ENCODE data around the gene SLC27A2.

Gene SLC27A2

DNA sequence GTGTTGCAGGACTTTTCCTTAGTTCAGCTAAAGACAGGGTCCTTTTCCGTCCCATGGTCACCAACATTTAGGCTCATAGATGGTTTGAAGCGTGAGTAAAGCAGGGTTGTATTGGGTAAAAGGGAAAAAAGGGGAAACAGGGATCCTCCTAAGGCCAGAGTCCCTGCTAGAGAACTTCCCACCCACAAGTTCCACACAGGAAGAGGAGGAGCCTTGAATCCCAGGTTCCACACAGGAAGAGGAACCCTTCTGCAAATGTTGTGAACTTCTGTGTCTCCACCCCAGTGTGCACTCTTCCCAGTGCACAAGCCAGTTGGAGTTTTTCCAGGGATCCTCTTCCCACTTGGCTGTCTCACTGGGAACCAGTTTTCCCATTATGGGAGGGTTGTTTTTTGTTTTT, 35.4 kb upstream of the SLC27A2 start:
- TF ChIP-seq, protein P1, sequence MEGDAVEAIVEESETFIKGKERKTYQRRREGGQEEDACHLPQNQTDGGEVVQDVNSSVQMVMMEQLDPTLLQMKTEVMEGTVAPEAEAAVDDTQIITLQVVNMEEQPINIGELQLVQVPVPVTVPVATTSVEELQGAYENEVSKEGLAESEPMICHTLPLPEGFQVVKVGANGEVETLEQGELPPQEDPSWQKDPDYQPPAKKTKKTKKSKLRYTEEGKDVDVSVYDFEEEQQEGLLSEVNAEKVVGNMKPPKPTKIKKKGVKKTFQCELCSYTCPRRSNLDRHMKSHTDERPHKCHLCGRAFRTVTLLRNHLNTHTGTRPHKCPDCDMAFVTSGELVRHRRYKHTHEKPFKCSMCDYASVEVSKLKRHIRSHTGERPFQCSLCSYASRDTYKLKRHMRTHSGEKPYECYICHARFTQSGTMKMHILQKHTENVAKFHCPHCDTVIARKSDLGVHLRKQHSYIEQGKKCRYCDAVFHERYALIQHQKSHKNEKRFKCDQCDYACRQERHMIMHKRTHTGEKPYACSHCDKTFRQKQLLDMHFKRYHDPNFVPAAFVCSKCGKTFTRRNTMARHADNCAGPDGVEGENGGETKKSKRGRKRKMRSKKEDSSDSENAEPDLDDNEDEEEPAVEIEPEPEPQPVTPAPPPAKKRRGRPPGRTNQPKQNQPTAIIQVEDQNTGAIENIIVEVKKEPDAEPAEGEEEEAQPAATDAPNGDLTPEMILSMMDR (IDR thresholded peaks at IDR 0.05; ENCODE audit: low read depth, low read length): no peak
- TF ChIP-seq, protein P2, sequence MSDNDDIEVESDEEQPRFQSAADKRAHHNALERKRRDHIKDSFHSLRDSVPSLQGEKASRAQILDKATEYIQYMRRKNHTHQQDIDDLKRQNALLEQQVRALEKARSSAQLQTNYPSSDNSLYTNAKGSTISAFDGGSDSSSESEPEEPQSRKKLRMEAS (IDR thresholded peaks at IDR 0.05; ENCODE audit: low read depth, low read length): no peak
- no peak for TF ChIP-seq POLR2A (IDR thresholded peaks at IDR 0.05; ENCODE audit: extremely low read depth, insufficient read length)
- no peak overlapping the region for H3K4me3 ChIP-seq (ENCODE audit: low read depth, low read length)
- peak; percentile 49 for DNase-seq (ENCODE audit: low read depth)

DNA sequence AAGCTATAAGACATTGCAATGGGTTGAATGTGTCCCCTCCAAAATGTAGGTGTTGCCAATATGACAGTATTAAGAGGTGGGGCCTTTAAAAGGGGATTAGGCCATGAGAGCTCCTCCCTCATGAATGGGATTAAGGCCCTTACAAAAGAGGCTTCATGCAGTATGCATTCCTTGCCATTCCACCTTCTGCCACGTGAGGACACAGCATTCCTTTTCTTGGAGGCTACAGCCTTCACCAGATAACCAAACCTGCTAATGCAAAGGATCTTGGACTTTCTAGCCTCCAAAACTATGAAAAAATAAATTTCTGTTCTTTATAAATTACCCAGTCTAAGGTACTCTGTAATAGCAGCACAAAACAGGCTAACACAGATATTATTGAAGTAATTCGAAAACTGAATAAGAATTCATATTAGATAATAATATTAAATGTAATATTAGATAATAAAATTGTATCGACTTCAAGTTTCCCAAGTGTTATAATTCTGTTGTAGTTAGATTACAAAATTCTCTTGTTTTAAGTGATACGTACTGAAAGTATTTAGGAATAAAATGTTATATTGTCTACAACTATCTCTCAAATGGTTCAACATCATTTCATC, 33.5 kb upstream of the SLC27A2 start:
- DNase-seq (ENCODE audit: low read depth): peak; percentile 50
- no peak overlapping the region for H3K4me3 ChIP-seq (ENCODE audit: low read depth, low read length)
- TF ChIP-seq, protein P2 (IDR thresholded peaks at IDR 0.05; ENCODE audit: low read depth, low read length): no peak
- TF ChIP-seq POLR2A (IDR thresholded peaks at IDR 0.05; ENCODE audit: extremely low read depth, insufficient read length) (no peak), MYC (IDR thresholded peaks at IDR 0.05; ENCODE audit: low read depth, low read length) (no peak)
- TF ChIP-seq, protein P1 (IDR thresholded peaks at IDR 0.05; ENCODE audit: low read depth, low read length): no peak

DNA sequence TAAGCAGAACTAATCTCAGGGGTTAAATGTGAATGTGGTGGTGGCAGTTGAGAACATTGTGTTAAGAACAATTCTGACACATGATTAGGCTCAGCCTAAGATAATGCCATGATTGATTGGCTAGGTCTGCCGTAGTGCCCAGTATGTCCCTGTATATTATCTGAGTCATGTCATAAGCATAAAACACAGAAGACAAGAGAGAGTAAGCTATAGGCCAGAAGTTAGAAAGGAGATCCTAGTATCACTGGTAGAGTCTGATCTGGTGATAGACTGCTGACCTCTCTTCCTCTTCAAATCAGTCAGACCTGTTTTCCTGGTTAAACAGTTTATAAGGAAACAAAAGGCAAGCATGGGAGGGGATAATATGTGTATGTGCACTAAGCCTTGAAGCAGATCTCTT, 32.9 kb upstream of the SLC27A2 start:
- no peak overlapping the region for H3K4me3 ChIP-seq (ENCODE audit: low read depth, low read length)
- DNase-seq (ENCODE audit: low read depth): no peak
- no peak for TF ChIP-seq MYC (IDR thresholded peaks at IDR 0.05; ENCODE audit: low read depth, low read length)
- TF ChIP-seq, protein P1 (IDR thresholded peaks at IDR 0.05; ENCODE audit: low read depth, low read length): no peak
- TF ChIP-seq, protein P2 (IDR thresholded peaks at IDR 0.05; ENCODE audit: low read depth, low read length): no peak
- TF ChIP-seq POLR2A (IDR thresholded peaks at IDR 0.05; ENCODE audit: extremely low read depth, insufficient read length): no peak

DNA sequence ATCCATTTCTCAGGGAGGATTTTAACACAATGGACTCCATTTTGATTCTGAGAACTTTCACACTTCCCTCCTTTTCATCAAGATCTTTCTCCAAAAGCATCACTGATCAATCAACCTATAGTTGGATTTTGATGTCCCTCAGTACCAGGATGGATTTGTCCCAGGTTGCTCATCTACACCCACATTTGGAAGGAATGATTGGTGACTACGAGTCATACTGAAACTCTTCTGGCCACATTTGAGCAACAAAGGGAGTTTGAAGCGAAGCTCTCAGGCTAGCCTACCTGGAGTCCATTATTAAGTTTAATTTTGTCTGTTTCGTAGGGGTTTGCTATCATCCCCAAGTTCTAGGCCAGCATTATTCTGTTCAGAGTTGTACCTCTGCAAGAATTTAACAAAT, 31.6 kb upstream of the SLC27A2 start:
- no peak overlapping the region for H3K4me3 ChIP-seq (ENCODE audit: low read depth, low read length)
- DNase-seq (ENCODE audit: low read depth): no peak
- TF ChIP-seq MYC (IDR thresholded peaks at IDR 0.05; ENCODE audit: low read depth, low read length) (no peak), POLR2A (IDR thresholded peaks at IDR 0.05; ENCODE audit: extremely low read depth, insufficient read length) (no peak)
- TF ChIP-seq, protein P1 (IDR thresholded peaks at IDR 0.05; ENCODE audit: low read depth, low read length): no peak
- TF ChIP-seq, protein P2 (IDR thresholded peaks at IDR 0.05; ENCODE audit: low read depth, low read length): no peak

DNA sequence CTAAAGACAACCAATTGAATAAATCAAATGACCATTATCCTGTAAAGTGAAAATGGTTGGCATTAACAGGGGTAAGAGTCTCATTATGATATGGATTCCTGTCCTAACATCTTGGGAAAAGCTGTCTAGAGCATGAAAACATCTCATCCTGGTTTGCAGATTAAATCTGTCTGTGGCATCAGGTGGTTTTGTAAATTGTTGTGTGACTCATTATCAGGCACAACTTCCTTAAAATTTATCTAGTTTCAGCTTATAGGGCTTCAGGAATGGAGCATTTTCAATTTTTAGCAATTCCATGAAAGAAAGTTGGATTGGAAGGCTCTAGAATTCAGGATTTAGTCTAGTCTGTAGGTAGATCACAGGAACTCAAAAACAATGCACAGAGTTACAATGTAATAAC, 31.1 kb upstream of the SLC27A2 start:
- DNase-seq (ENCODE audit: low read depth): no peak
- TF ChIP-seq, protein P1 (IDR thresholded peaks at IDR 0.05; ENCODE audit: low read depth, low read length): no peak
- TF ChIP-seq, protein P2 (IDR thresholded peaks at IDR 0.05; ENCODE audit: low read depth, low read length): no peak
- TF ChIP-seq MYC (IDR thresholded peaks at IDR 0.05; ENCODE audit: low read depth, low read length): no peak
- TF ChIP-seq POLR2A (IDR thresholded peaks at IDR 0.05; ENCODE audit: extremely low read depth, insufficient read length): no peak
- H3K4me3 ChIP-seq (ENCODE audit: low read depth, low read length): no peak overlapping the region
